Panc1 (cell line): ENCODE data around the gene MORN1. TPM values are rescaled to one million over a fixed set of nuclear protein-coding genes. Genes with fewer than 3 reads are reported as not detected.

ENCODE experiments used
- ATAC-seq: fragments of 200-7000 bp; cut with Tn5 transposase; 2 replicates; pipeline ENCODE4 v1.9.1; 2020; ENCODE audit warnings: mild to moderate bottlenecking, moderate library complexity
- BruUV-seq: library from RNA; stranded (reverse); fragments of 400-500 nt; replicated peaks from 2 replicates; lab custom pipeline; 2021; lab: Mats Ljungman, UMichigan
- CTCF ChIA-PET: fragments of 300-600 bp; sonication (Branson Sonifier 250); formaldehyde crosslinking; loops from one replicate; lab custom pipeline; 2022; ENCODE audit warnings: antibody characterized with exemption; lab: Charles Lee
- POLR2A ChIA-PET: fragments of 300-600 bp; sonication (Branson Sonifier 250); formaldehyde crosslinking; loops from one replicate; lab custom pipeline; 2022; ENCODE audit warnings: antibody characterized with exemption; lab: Charles Lee
- DNase-seq: peaks from one replicate; pipeline ENCODE4 v3.0.0-alpha.2; 2010; ENCODE audit warnings: low read depth, low spot score
- H3K27ac ChIP-seq: 2 replicates; pipeline ENCODE4 v1.5.1; 2011; ENCODE audit warnings: mild to moderate bottlenecking, low read length, inconsistent platforms
- H3K27me3 ChIP-seq: fragments of 200-500 bp; sonication (Bioruptor generic); 2 replicates; pipeline ENCODE4 v1.6.0; 2014; ENCODE audit warnings: low read length, inconsistent platforms; ENCODE audit not compliant: control insufficient read depth, insufficient read depth
- H3K36me3 ChIP-seq: fragments of 200-500 bp; sonication (Bioruptor generic); 2 replicates; pipeline ENCODE4 v1.5.1; 2014; ENCODE audit warnings: inconsistent platforms, mild to moderate bottlenecking, low read length, moderate library complexity; ENCODE audit not compliant: control insufficient read depth, insufficient read depth
- H3K4me1 ChIP-seq: 2 replicates; pipeline ENCODE4 v1.5.1; 2011; ENCODE audit warnings: inconsistent platforms, mild to moderate bottlenecking, low read length, moderate library complexity; ENCODE audit not compliant: control insufficient read depth, insufficient read depth
- H3K4me3 ChIP-seq, 2 experiments: 2 replicates each; pipeline ENCODE4 v1.5.1; 2011 to 2012; ENCODE audit warnings: low read depth in 2 of 2, low read length in 2 of 2, mild to moderate bottlenecking in 2 of 2, inconsistent platforms in 1 of 2, moderate library complexity in 1 of 2
- H3K9me3 ChIP-seq: fragments of 200-500 bp; sonication (Bioruptor generic); 2 replicates; pipeline ENCODE4 v1.5.1; 2014; ENCODE audit warnings: low read depth, mild to moderate bottlenecking, inconsistent platforms, low read length, moderate library complexity; ENCODE audit not compliant: control insufficient read depth, insufficient read depth
- CTCF ChIP-seq: fragments of 450-650 bp; IDR thresholded peaks from 2 replicates; pipeline ENCODE4 v1.5.1; 2017; ENCODE audit warnings: mild to moderate bottlenecking
- POLR2AphosphoS5 ChIP-seq: IDR thresholded peaks from 2 replicates; pipeline ENCODE4 v1.6.1; 2012; ENCODE audit warnings: mild to moderate bottlenecking, low read depth, low read length, moderate library complexity
- SIN3A ChIP-seq: IDR thresholded peaks from 2 replicates; pipeline ENCODE4 v1.6.1; 2012; ENCODE audit warnings: low read depth, mild to moderate bottlenecking, low read length, moderate library complexity, borderline replicate concordance; ENCODE audit not compliant: insufficient read depth
- TCF7L2 ChIP-seq: IDR thresholded peaks from 2 replicates; pipeline ENCODE4 v1.6.1; 2011; ENCODE audit warnings: mild to moderate bottlenecking, low read depth, low read length, inconsistent platforms
- in situ Hi-C: cut with HindIII; loops from 2 replicates; pipeline ENCODE4 v1.10.0; 2016; ENCODE audit warnings: low sequenced_read_pairs, low pct_unique_long_range_greater_than_20kb
- intact Hi-C: fragments of 100-400 bp; cut with micrococcal nuclease; formaldehyde crosslinking; loops from one replicate; pipeline ENCODE4 v1.10.0; 2022; ENCODE audit not compliant: unreplicated experiment
- total RNA-seq: library from RNA; stranded (reverse); gene quantifications from one replicate; pipeline ENCODE4 v1.2.1, GENCODE V29; 2021; ENCODE audit not compliant: unreplicated experiment
- TF ChIP-seq, protein P1 (sequence below), 2 experiments: IDR thresholded peaks; 2 replicates each; pipeline ENCODE4 v1.6.1; 2011 to 2012; ENCODE audit warnings: low read depth in 2 of 2, control low read depth in 1 of 2, low read length in 1 of 2, mild to moderate bottlenecking in 1 of 2, moderate library complexity in 1 of 2; ENCODE audit not compliant: insufficient read depth in 1 of 2

The MORN1 gene
- total RNA-seq, 1 experiment from 2014 or later: 21.3 TPM

DNA sequence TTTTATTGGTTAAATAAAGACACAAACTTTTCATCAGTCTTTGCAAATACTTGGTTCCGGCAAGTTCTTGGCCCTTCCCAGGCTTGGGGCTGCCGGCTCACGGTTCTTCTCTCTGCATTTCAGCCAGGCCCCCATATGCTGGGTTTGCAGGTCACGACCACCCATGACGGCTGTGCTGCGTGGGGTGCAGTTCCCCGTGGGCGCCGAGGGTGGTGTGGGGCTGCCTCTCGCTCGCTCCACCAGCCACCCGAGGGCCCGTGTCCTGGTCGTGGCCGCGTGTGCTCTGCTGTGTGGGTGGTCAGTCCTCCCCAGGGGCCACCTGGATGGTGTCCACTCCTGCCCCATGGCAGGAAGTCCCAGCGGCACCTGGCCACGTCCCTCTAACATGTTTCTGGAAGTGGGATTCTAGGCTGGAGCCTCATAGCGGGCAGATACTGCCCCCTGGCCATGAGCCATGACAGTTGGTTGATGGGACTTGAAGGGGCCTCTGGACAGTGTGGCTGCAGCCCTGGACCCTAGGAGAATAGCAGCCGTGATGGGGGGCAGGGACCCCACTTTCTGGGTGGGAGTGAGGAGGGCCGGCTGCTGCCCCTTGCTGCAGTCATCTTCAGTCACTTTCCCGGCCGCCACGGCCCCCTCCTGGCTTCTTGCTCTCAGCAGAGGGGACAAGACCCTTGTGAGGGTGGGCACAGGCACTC is 117.0 kb downstream of the MORN1 start:
- Histone ChIP-seq H3K4me1 (peaks cover 34% of the 10 kb centered on the region), H3K36me3 (no peaks in the 10 kb centered on the region), H3K27ac (no peak overlapping the region), H3K4me3 (no peak overlapping the region), H3K27me3 (no peaks in the 10 kb centered on the region), H3K9me3 (no peaks in the 10 kb centered on the region)
- ATAC-seq (no peak), DNase-seq (no peak)
- ChIA-PET POLR2A (no interaction called here), CTCF (no interaction called here)
- no TSS peak for BruUV-seq
- in situ Hi-C loops (no loop called here), intact Hi-C loops (no loop called here)
- TF ChIP-seq TCF7L2 (no peak), SIN3A (no peak), POLR2AphosphoS5 (no peak), CTCF (no peak)
- TF ChIP-seq, protein P1, sequence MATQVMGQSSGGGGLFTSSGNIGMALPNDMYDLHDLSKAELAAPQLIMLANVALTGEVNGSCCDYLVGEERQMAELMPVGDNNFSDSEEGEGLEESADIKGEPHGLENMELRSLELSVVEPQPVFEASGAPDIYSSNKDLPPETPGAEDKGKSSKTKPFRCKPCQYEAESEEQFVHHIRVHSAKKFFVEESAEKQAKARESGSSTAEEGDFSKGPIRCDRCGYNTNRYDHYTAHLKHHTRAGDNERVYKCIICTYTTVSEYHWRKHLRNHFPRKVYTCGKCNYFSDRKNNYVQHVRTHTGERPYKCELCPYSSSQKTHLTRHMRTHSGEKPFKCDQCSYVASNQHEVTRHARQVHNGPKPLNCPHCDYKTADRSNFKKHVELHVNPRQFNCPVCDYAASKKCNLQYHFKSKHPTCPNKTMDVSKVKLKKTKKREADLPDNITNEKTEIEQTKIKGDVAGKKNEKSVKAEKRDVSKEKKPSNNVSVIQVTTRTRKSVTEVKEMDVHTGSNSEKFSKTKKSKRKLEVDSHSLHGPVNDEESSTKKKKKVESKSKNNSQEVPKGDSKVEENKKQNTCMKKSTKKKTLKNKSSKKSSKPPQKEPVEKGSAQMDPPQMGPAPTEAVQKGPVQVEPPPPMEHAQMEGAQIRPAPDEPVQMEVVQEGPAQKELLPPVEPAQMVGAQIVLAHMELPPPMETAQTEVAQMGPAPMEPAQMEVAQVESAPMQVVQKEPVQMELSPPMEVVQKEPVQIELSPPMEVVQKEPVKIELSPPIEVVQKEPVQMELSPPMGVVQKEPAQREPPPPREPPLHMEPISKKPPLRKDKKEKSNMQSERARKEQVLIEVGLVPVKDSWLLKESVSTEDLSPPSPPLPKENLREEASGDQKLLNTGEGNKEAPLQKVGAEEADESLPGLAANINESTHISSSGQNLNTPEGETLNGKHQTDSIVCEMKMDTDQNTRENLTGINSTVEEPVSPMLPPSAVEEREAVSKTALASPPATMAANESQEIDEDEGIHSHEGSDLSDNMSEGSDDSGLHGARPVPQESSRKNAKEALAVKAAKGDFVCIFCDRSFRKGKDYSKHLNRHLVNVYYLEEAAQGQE (IDR thresholded peaks at IDR 0.05; ENCODE audit: insufficient read depth in 1 of 2, low read depth in 2 of 2, low read length in 1 of 2): no peak

DNA sequence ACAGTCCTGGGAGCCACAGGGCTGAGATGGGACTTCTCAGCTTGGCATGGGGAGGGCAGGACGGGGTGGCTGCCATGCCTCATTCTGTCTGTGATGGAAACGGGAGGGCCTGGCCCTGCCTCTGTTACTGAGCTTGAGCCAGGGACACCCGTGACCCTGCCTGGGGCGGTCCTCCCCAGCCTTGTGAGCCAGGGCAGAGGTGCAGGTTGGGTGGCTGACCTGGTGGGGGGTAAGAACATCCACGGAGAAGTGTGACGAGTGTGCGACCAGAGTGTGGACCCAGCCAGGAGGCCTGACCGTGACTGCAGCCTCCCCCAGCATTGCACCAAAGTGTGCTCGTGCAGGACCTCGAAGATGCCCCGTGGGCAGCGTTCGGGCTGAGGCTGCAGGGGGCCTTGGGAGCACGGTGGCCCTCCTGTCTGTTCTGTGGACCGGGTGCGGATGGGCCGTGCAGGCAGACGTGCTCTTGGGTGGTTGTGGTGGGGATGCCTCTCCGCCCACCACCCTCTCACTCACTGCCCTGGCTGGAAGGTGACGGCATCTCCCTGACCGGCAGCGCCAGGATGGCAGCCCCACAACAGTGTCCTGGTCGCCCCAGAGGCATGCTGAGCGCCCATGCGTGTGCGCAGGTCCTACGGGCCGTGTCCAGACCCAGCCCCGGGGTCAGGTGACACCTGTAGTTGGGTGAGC is 117.8 kb downstream of the MORN1 start:
- Histone ChIP-seq H3K36me3 (no peaks in the 10 kb centered on the region), H3K4me1 (peaks cover 34% of the 10 kb centered on the region), H3K27me3 (no peaks in the 10 kb centered on the region), H3K9me3 (no peaks in the 10 kb centered on the region), H3K4me3 (no peak overlapping the region), H3K27ac (no peak overlapping the region)
- intact Hi-C loops: no loop called here
- ChIA-PET CTCF (no interaction called here), POLR2A (no interaction called here)
- no TSS peak for BruUV-seq
- ATAC-seq (no peak), DNase-seq (no peak)
- no peak for TF ChIP-seq SIN3A
- no peak for TF ChIP-seq CTCF
- TF ChIP-seq TCF7L2: no peak
- TF ChIP-seq POLR2AphosphoS5: no peak
- TF ChIP-seq, protein P1 (IDR thresholded peaks at IDR 0.05; ENCODE audit: insufficient read depth in 1 of 2, low read depth in 2 of 2, low read length in 1 of 2): no peak
- in situ Hi-C loops: no loop called here
